ENCODE measurements around the gene GPR137B. TPM values are rescaled to one million over a fixed set of nuclear protein-coding genes. Genes with fewer than 3 reads are reported as not detected.

Gene GPR137B
- total and polyA plus RNA-seq, 2 of the 13 experiments (the other 11 are each of a cell fraction or from before 2014, with no cell fraction given): 0.31 to 0.41 TPM

- H3K79me2 ChIP-seq (ENCODE audit: insufficient read depth, low read length): no peaks in the 10 kb centered on the region
- ChIA-PET CTCF (ENCODE audit: low intra/inter-chr PET ratio, low total read pairs) (no interaction called here), POLR2A (no interaction called here)
- H4K20me1 ChIP-seq (ENCODE audit: insufficient read depth, low read length): no peaks in the 10 kb centered on the region
- no peak overlapping the region for H3K4me3 ChIP-seq (replicated peaks in 1 of 3; ENCODE audit: insufficient read depth in 1 of 3, low read depth in 2 of 3, low read length in 3 of 3)
- H3K27ac ChIP-seq (ENCODE audit: extremely low read length, insufficient read depth, low read length): no peak overlapping the region
- FAIRE-seq (no peak), DNase-seq (ENCODE audit: low spot score) (no peak), ATAC-seq (no peak)
- H3K27me3 ChIP-seq (ENCODE audit: control insufficient read depth in 1 of 2, insufficient read depth in 2 of 2, low read length in 2 of 2): no peaks in the 10 kb centered on the region
- no CpG with 5 or more reads among the region's 17 CpGs for WGBS (ENCODE audit: low lambda C conversion rate)
- no peaks in the 10 kb centered on the region for H3K9me3 ChIP-seq (ENCODE audit: low read length)
- BruUV-seq (replicated peaks): no TSS peak
- intact Hi-C loops (cut with micrococcal nuclease; ENCODE audit: unreplicated experiment): no loop called here
- no peak overlapping the region for H3K4me2 ChIP-seq (ENCODE audit: low read depth, low read length)
- no peaks in the 10 kb centered on the region for H3K36me3 ChIP-seq (replicated peaks in 1 of 2; ENCODE audit: control insufficient read depth in 1 of 2, insufficient read depth in 2 of 2, low read length in 2 of 2)
- no peak overlapping the region for H3K9ac ChIP-seq (ENCODE audit: insufficient read depth, low read depth, low read length)
- in situ Hi-C loops (cut with HindIII; ENCODE audit: extremely low pct_ligation_motif_present, low pct_unique_long_range_greater_than_20kb): loop anchor here (25.0 kb wide), 3 partner anchors 1001 to 1451 kb away; no protein-coding TSS in a partner anchor
- H3K4me1 ChIP-seq (ENCODE audit: insufficient read depth, low read length): peaks cover 12% of the 10 kb centered on the region; the same call in 1 of the 2 replicates
- H2AFZ ChIP-seq (ENCODE audit: low read length): no peak overlapping the region
- TF ChIP-seq SIX4 (CRISPR knock-in tag; IDR thresholded peaks at IDR 0.05): no peak
- TF ChIP-seq ZBTB8A (CRISPR knock-in tag; IDR thresholded peaks at IDR 0.05; ENCODE audit: borderline replicate concordance, low read depth): no peak
- TF ChIP-seq ZNF30 (CRISPR knock-in tag; IDR thresholded peaks at IDR 0.05): no peak
- no peak for TF ChIP-seq TOE1 (CRISPR knock-in tag; IDR thresholded peaks at IDR 0.05)
- no peak for TF ChIP-seq ZFX (CRISPR knock-in tag; IDR thresholded peaks at IDR 0.05; ENCODE audit: low read depth)
- TF ChIP-seq ATF2 (CRISPR knock-in tag; IDR thresholded peaks at IDR 0.05): no peak
- no peak for TF ChIP-seq CSRNP2 (CRISPR knock-in tag; conservative IDR thresholded peaks at IDR 0.05; ENCODE audit: low read depth)
- TF ChIP-seq CEBPG (CRISPR knock-in tag; IDR thresholded peaks at IDR 0.05): no peak
- TF ChIP-seq RFX5 (IDR thresholded peaks at IDR 0.05; ENCODE audit: low read depth, low read length): no peak
- TF ChIP-seq ISX (CRISPR knock-in tag; conservative IDR thresholded peaks at IDR 0.05): no peak
- no peak for TF ChIP-seq MEIS2 (CRISPR knock-in tag; IDR thresholded peaks at IDR 0.05)
- TF ChIP-seq SIN3B (IDR thresholded peaks at IDR 0.05; ENCODE audit: low read length): no peak
- TF ChIP-seq PITX1 (CRISPR knock-in tag; IDR thresholded peaks at IDR 0.05): no peak
- no peak for TF ChIP-seq RAD51 (IDR thresholded peaks at IDR 0.05; ENCODE audit: borderline replicate concordance)
- TF ChIP-seq SRSF4 (IDR thresholded peaks at IDR 0.05; ENCODE audit: low read depth, low read length, poor library complexity, severe bottlenecking): no peak
- TF ChIP-seq MTA1 (CRISPR knock-in tag; IDR thresholded peaks at IDR 0.05; ENCODE audit: borderline replicate concordance): no peak
These were observed 30.6 kb upstream of the GPR137B start for GRCh38 chr1:236111527-236112331.

All from HepG2 (cell line).